SK-N-SH (cell line): Measurements from ENCODE around the gene COPZ1.

Source experiments
- EZH2phosphoT487 ChIP-seq: fragments of 200-600 bp; sonication (generic); IDR thresholded peaks from 2 replicates; pipeline ENCODE4 v1.6.1; 2017; ENCODE audit warnings: low read depth, mixed run types, mild to moderate bottlenecking, antibody characterized with exemption, moderate library complexity, borderline replicate concordance
- NRF1 ChIP-seq: IDR thresholded peaks from 2 replicates; pipeline ENCODE4 v1.6.1; 2012; ENCODE audit warnings: low read depth, mild to moderate bottlenecking, low read length
- POLR2AphosphoS5 ChIP-seq: IDR thresholded peaks from 2 replicates; pipeline ENCODE4 v1.6.1; 2012; ENCODE audit warnings: low read depth, low read length
- RCOR1 ChIP-seq: fragments of 150-350 bp; IDR thresholded peaks from 2 replicates; pipeline ENCODE4 v1.6.1; 2017; ENCODE audit warnings: antibody characterized with exemption, low read length
- RXRA ChIP-seq: IDR thresholded peaks from 2 replicates; pipeline ENCODE4 v1.4.0; 2012; ENCODE audit warnings: low read depth, mild to moderate bottlenecking, borderline replicate concordance
- TF ChIP-seq, protein P1 (sequence below): fragments of 200-600 bp; sonication (generic); IDR thresholded peaks from 2 replicates; pipeline ENCODE4 v1.6.1; 2017; ENCODE audit warnings: antibody characterized with exemption, mild to moderate bottlenecking, moderate library complexity

DNA sequence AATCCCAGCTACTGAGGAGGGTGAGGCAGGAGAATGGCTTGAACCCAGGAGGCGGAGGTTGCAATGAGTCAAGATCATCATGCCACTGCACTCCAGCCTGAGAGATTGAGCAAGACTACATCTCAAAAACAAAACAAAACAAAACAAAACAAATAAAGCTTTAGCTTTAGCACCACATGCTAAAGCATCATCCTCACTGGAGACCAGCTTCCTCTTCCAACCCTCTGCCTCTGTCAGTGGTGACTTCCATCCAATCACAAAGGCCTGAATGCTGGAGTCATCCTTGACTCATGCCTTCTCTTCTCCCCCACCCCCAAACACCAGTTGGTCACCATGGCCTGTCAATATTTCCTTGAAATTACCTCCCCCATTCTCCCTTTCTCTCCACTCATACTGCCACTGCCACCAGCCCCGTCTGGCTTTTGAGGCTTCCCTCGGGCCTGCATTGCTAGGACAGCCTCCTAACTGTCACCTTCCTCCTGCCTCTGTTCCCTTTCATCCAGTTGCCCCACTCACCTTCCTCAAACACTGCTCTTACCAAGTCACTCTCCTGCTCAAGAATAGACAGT lies 58.2 kb downstream of the COPZ1 start:
- TF ChIP-seq EZH2phosphoT487 (no peak), POLR2AphosphoS5 (no peak), NRF1 (no peak), RCOR1 (no peak), RXRA (no peak)
- TF ChIP-seq, protein P1, sequence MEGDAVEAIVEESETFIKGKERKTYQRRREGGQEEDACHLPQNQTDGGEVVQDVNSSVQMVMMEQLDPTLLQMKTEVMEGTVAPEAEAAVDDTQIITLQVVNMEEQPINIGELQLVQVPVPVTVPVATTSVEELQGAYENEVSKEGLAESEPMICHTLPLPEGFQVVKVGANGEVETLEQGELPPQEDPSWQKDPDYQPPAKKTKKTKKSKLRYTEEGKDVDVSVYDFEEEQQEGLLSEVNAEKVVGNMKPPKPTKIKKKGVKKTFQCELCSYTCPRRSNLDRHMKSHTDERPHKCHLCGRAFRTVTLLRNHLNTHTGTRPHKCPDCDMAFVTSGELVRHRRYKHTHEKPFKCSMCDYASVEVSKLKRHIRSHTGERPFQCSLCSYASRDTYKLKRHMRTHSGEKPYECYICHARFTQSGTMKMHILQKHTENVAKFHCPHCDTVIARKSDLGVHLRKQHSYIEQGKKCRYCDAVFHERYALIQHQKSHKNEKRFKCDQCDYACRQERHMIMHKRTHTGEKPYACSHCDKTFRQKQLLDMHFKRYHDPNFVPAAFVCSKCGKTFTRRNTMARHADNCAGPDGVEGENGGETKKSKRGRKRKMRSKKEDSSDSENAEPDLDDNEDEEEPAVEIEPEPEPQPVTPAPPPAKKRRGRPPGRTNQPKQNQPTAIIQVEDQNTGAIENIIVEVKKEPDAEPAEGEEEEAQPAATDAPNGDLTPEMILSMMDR, result no peak
